Measurements from ENCODE around the gene CRB2.
A peak's percentile ranks its signal among the peaks of the same experiment; 100 is the strongest.

The CRB2 gene

GRCh38 chr9:123355761-123356431, at the start of gene CRB2:
TSS of gene CRB2 (plus strand) at chr9:123356197. CDS start at chr9:123356261, 64 bp downstream.
- no peak for DNase-seq (ENCODE audit: low read depth in 2 of 2)

- no peak for DNase-seq (ENCODE audit: low read depth in 2 of 2)
These were observed 46.4 kb upstream of the CRB2 start for GRCh38 chr9:123309611-123310010.

- DNase-seq (ENCODE audit: low read depth in 2 of 2): no peak
These were observed 45.3 kb upstream of the CRB2 start for GRCh38 chr9:123310551-123311249.

GRCh38 chr9:123311250-123311752, 44.7 kb upstream of the CRB2 start:
- no peak for DNase-seq (ENCODE audit: low read depth in 2 of 2)

GRCh38 chr9:123312306-123312877, 43.6 kb upstream of the CRB2 start:
- DNase-seq (ENCODE audit: low read depth in 2 of 2): no peak

GRCh38 chr9:123314617-123315016, 41.4 kb upstream of the CRB2 start:
- DNase-seq (ENCODE audit: low read depth in 2 of 2): no peak

- DNase-seq (ENCODE audit: low read depth in 2 of 2): no peak
These were observed 40.4 kb upstream of the CRB2 start for GRCh38 chr9:123315635-123316034.

- no peak for DNase-seq (ENCODE audit: low read depth in 2 of 2)
These were observed 39.8 kb upstream of the CRB2 start for GRCh38 chr9:123316053-123316718.

GRCh38 chr9:123318202-123318601, 37.8 kb upstream of the CRB2 start:
- no peak for DNase-seq (ENCODE audit: low read depth in 2 of 2)

- DNase-seq (ENCODE audit: low read depth in 2 of 2): no peak
These were observed 37.0 kb upstream of the CRB2 start for GRCh38 chr9:123318961-123319421.

GRCh38 chr9:123319541-123320339, 36.3 kb upstream of the CRB2 start:
- no peak for DNase-seq (ENCODE audit: low read depth in 2 of 2)

GRCh38 chr9:123320814-123321213, 35.2 kb upstream of the CRB2 start:
- no peak for DNase-seq (ENCODE audit: low read depth in 2 of 2)

GRCh38 chr9:123321616-123322272, 34.3 kb upstream of the CRB2 start:
- DNase-seq (ENCODE audit: low read depth in 2 of 2): no peak

- peak in 1 of 2 donors; percentile 46 for DNase-seq (ENCODE audit: low read depth in 2 of 2)
These were observed 33.5 kb upstream of the CRB2 start for GRCh38 chr9:123322273-123323195.

GRCh38 chr9:123323196-123324013, 32.6 kb upstream of the CRB2 start:
- DNase-seq (ENCODE audit: low read depth in 2 of 2): no peak

- no peak for DNase-seq (ENCODE audit: low read depth in 2 of 2)
These were observed 31.2 kb upstream of the CRB2 start for GRCh38 chr9:123324767-123325183.

- DNase-seq (ENCODE audit: low read depth in 2 of 2): no peak
These were observed 29.8 kb upstream of the CRB2 start for GRCh38 chr9:123326187-123326586.

GRCh38 chr9:123326662-123327093, 29.3 kb upstream of the CRB2 start:
- no peak for DNase-seq (ENCODE audit: low read depth in 2 of 2)

- no peak for DNase-seq (ENCODE audit: low read depth in 2 of 2)
These were observed 28.3 kb upstream of the CRB2 start for GRCh38 chr9:123327697-123328100.
